Activated naive CD8-positive, alpha-beta T cell treated with anti-CD3 and anti-CD28 coated beads, Interleukin-2, amount 50 U/mL, for 16 hours (primary cell): ENCODE data around the gene SMARCA4.

Source experiments
- DNase-seq: peaks from one replicate; pipeline ENCODE4 v3.0.0-alpha.2; 2020; ENCODE audit warnings: low read depth, low spot score

The SMARCA4 gene

GRCh38 chr19:10960314-10961072 is at the start of gene SMARCA4:
Gene SMARCA4 (plus strand): TSS chr19:10961030. CDS start chr19:10984152, 23,122 bp downstream.
- peak; percentile 96 for DNase-seq

GRCh38 chr19:10911579-10912363 is 49.1 kb upstream of the SMARCA4 start:
- DNase-seq = no peak

- no peak for DNase-seq
These were observed 48.2 kb upstream of the SMARCA4 start for GRCh38 chr19:10912619-10913018.

- no peak for DNase-seq
These were observed 47.0 kb upstream of the SMARCA4 start for GRCh38 chr19:10913716-10914340.

- no peak for DNase-seq
These were observed 45.4 kb upstream of the SMARCA4 start for GRCh38 chr19:10915130-10916091.

- no peak for DNase-seq
These were observed 44.2 kb upstream of the SMARCA4 start for GRCh38 chr19:10916602-10917001.

- no peak for DNase-seq
These were observed 42.5 kb upstream of the SMARCA4 start for GRCh38 chr19:10918359-10918758.

- DNase-seq = no peak
These were observed 41.2 kb upstream of the SMARCA4 start for GRCh38 chr19:10919352-10920287.

GRCh38 chr19:10920288-10920655 is 40.6 kb upstream of the SMARCA4 start:
- no peak for DNase-seq

GRCh38 chr19:10920781-10921180 is 40.0 kb upstream of the SMARCA4 start:
- no peak for DNase-seq

- DNase-seq = no peak
These were observed 39.5 kb upstream of the SMARCA4 start for GRCh38 chr19:10921199-10921909.

GRCh38 chr19:10921910-10922637 is 38.8 kb upstream of the SMARCA4 start:
- DNase-seq = no peak

- no peak for DNase-seq
These were observed 38.2 kb upstream of the SMARCA4 start for GRCh38 chr19:10922638-10923014.

- no peak for DNase-seq
These were observed 37.3 kb upstream of the SMARCA4 start for GRCh38 chr19:10923260-10924112.

- no peak for DNase-seq
These were observed 36.2 kb upstream of the SMARCA4 start for GRCh38 chr19:10924597-10924996.

GRCh38 chr19:10927730-10928562 is 32.9 kb upstream of the SMARCA4 start:
- no peak for DNase-seq
